NCI-H2029 treated with DMSO at 0.1 percent for 48 hours (cell line): ENCODE measurements around the gene BCO2.
"Not testable (repeated sequence)": the region's sequence is repeated elsewhere in the genome, so short reads cannot be mapped to it uniquely, and the experiment has no call there.

Experiments used
- DNase-seq: peaks from one replicate; lab custom pipeline; 2025; lab: John Stamatoyannopoulos, UW

The BCO2 gene

DNA sequence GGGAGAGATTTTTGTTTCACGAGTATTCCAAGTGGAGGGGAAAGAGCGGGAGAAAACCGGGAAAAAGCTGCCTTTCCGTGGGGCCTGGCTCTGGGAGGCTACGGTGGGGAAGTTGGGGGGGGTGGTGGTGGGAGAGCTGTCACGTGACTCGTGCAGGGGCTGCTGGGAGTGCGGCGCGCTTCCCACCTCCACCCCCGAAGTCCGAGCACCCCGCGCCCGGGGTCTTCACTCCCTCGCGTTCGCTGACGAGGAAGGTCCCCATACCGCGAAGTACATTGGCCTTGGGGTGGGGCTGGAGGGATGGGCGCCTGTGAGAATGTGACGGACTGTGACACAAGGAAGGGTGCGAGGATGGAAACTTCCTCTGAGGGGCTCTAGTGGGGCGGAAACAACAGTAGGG is 8.2 kb upstream of the BCO2 start, which contains the start of gene TEX12:
Gene TEX12 (plus strand): TSS at position 228 of the 400 bp plus-strand sequence. CDS start 1,897 bp downstream, outside the sequence.
- DNase-seq = no peak

DNA sequence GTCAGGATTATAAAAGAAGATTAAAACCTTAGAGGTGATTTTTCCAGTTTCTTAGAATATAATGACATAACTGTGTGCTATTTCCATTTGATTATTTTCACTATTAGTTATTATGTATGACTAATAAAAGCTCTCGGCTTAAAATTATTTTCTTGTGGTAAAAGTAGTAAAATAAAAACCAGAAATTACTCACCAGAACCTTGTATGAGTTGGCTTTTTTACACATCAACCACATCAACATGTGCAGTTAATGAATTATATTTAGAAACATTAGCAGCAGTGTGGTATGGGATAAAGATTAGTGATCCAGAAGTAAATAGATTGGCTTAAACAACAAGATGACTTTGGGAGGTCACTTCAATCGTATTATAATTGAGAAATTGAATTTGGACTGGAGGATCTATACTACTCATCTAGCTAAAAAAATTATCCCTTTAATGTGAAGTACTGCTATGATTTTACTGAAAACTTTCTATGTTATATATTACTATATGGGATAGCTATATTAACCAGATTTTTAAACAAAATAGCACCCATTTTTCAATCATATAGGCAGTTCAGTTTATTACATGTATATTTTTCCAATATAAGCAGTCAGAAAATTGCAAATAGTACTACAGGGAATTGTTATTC is 2.8 kb upstream of the BCO2 start:
- no peak for DNase-seq

GRCh38 chr11:112173152-112173551 is 2.2 kb upstream of the BCO2 start:
- DNase-seq = no peak

DNA sequence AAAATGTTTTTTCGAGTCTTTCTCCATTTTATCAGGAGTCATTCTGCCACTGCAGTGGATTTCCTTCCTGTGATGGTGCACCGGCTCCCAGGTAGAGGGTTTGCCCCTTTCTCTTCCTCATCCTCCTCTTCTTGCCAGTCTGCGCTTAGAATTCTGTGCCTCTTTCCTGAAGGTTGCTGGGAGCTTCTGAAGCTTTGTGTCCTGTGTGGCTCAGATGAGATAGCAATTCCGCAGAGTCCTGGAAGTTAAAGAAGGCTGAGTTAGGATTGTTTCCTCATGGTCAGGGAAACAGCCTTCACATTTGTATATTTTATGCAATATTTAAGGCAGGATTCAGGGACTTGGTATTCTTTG is 264 bp downstream of the BCO2 start:
- no peak for DNase-seq

DNA sequence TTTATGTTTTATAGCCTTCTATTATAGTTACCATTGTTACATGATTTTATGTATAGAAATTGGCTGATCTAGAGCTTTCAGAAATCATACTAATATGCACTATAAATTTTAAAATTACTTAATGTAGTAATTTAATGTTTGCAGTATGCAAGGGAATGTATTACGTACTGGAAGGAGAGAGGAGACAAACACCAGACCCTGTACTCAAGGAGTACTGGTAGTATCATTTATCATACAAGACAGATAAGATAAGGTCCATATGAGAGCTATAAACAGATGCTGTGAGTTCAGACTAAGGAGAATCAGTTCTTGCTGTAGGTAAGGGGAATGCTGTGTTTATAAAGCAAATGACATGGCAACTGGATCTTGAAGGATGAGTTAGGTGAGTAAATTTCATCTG is 765 bp downstream of the BCO2 start:
- DNase-seq = no peak

DNA sequence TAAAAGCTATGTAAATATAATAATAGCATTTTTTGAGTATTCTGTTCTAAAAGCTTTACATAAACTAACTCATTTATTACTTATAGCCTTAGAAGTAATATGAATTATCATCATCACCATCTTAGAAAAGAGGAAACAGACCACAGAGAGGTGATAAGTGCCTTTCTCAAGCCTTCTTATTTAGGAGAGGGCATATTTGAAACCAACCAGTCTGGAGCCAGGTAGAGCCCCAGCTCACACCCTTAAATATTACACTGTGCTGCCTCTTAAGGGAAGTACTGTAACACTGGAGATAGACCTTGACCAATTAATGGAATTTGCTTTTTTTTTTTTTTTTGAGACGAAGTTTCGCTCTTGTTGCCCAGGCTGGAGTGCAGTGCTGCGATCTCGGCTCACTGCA is 2.3 kb downstream of the BCO2 start:
- no peak for DNase-seq

- no peak for DNase-seq
Measured at GRCh38 chr11:112178428-112178827, 3.1 kb downstream of the BCO2 start.

GRCh38 chr11:112178936-112179335 is 3.6 kb downstream of the BCO2 start:
- no peak for DNase-seq

- DNase-seq = no peak
Measured at GRCh38 chr11:112179601-112180000, 4.3 kb downstream of the BCO2 start.

DNA sequence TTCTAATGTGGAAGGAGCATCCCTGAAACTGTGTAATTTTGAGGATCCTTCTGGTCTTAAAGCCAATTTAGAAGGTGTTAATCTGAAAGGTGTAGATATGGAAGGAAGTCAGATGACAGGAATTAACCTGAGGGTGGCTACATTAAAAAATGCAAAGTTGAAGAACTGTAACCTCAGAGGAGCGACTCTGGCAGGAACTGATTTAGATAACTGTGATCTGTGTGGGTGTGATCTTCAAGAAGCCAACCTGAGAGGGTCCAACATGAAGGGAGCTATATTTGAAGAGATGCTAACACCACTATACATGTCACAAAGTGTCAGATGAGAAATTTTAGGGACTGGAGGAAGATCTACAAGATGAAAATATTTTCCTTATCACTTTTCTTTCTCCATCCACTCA is 7.6 kb downstream of the BCO2 start:
- DNase-seq = no peak

- no peak for DNase-seq
Measured at GRCh38 chr11:112185883-112186282, 10.6 kb downstream of the BCO2 start.

DNA sequence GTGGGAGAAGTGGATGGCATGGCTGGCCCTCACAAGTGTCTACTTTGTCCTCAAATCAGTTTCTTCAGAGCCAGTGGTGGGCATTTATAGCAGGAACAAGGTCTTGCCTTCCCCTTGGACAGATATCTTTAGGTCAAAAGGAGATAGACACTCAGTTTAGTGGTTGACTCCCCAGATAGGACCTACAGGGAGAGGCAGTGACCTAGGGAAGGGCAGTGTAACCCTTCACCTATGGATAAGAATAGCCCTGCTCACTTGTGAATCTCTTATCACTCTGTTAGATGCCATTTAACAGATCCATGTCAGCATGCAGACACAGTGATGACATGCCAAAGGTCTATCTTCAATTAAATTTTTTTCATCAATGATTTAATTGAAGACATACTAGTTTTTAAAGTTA is 11.0 kb downstream of the BCO2 start:
- no peak for DNase-seq

DNA sequence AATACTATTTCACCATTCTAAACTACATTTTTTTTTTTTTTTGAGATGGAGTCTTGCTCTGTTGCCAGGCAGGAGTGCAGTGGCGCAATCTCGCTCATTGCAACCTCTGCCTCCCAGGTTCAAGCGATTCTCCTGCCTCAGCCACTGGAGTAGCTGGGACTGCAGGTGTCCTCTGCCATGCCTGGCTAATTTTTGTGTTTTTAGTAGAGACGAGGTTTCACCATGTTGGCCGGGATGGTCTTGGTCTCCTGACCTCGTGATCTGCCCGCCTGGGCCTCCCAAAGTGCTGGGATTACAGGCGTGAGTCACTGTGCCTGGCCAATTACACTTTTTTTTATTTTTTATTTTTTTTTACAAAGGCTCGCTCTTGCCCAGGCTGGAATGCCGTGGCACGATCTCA is 19.8 kb downstream of the BCO2 start:
- not testable (repeated sequence) for DNase-seq

DNA sequence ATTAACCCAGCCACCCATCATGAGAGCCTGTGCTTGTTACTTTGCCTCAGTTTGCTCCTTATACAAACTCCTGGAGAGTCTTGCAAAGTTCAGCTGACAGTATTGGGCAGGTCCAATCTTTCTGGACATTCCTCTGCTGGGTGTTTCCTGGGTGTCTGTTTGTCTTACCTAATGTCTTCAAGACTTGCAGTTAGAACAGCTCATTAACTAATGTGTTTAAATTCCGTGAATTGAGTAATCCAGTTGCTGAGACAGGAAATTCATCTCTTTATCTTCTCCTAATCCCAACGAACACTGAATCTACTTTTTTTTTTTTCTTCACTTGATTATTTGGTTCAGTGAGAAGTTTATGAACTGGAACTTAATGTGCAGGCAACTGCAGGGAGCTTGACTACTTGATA is 20.6 kb downstream of the BCO2 start:
- no peak for DNase-seq

GRCh38 chr11:112196519-112197087 is 21.3 kb downstream of the BCO2 start:
- DNase-seq = no peak

DNA sequence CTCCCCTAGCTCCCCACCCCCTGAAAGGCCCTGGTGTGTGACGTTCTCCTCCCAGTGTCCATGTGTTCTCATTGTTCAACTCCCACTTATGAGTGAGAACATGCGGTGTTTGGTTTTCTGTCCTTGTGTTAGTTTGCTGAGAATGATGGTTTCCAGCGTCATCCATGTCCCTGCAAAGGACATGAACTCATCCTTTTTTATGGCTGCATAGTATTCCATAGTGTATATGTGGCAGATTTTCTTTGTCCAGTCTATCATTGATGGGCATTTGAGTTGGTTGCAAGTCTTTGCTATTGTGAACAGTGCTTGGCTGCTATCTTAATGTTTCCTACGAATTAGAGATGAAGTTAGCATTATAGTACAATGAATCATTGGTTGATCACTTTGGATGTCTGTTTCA is 23.8 kb downstream of the BCO2 start:
- DNase-seq = not testable (repeated sequence)

DNA sequence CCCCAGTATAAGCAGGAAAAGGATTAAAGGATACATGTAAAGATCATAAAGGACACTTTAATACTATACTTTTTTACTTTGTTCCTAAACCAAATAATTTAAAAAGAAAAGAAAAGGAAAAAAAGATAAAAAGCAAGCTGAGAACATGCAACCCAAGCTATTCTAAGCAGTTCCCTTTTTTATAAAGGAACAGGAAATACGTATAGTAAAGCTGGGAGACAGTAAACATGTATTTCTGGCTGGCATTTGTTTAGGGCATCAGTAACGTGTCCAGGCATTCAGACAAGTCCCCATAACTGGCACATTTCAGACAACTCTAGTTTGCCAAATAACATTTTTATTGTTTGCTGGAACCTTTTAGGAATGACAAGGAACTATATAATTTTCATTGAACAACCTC is 24.9 kb downstream of the BCO2 start:
- no peak for DNase-seq

GRCh38 chr11:112206071-112206470 is 30.8 kb downstream of the BCO2 start:
- DNase-seq = no peak

DNA sequence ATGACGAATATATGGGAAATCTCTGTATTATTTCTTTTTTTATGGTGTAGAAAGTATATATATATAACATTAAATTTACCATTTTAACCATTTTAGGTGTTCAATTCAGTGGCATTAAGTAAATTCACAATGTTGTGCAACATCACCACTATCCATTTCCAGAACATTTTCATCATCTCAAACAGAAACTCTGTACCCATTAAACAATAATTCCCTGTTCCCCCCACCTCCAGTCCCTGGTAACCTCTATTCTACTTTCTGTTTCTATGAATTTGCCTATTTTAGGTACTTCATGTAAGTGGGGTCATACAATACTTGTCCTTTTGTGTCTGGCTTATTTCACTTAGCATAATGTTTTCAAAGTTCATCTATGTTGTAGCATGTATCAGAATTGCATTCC is 35.6 kb downstream of the BCO2 start:
- no peak for DNase-seq

GRCh38 chr11:112211536-112211935 is 36.2 kb downstream of the BCO2 start:
- no peak for DNase-seq

DNA sequence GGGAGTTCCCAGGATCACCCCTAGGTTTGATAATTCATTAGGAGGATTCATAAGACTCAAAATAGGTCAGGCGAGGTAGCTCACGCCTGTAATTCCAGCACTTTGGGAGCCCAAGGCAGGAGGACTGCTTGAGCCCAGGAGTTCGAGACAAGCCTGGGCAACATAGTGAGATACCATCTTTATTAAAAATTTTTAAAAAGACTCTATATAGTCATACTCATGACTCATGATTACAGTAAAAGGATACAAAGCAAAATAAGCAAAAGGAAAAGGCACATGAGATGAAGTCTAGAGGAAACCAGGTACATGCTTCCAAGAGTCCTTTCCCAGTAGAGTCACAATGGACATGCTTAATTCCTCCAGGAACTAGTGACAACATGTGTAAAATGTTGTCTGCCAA is 37.0 kb downstream of the BCO2 start:
- no peak for DNase-seq

- no peak for DNase-seq
Measured at GRCh38 chr11:112212710-112213109, 37.4 kb downstream of the BCO2 start.

DNA sequence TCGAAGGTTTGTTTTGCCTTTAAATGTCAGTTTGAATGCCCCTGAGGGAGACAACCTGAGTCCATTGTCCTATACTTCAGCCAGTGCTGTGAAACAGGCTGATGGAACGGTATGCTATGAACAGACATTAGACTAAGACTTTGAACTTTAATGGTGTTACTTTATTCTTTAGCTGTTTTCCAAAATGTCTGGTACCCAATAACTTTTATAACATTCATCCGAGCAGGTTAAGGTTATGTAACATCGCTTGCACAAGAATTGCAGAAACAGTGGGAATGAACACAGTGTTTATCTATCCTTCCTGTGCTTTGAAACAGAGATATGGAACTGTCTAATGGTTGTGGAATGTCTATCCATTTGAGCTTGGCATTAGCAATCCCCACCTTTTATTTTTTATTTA is 38.4 kb downstream of the BCO2 start:
- DNase-seq = no peak

DNA sequence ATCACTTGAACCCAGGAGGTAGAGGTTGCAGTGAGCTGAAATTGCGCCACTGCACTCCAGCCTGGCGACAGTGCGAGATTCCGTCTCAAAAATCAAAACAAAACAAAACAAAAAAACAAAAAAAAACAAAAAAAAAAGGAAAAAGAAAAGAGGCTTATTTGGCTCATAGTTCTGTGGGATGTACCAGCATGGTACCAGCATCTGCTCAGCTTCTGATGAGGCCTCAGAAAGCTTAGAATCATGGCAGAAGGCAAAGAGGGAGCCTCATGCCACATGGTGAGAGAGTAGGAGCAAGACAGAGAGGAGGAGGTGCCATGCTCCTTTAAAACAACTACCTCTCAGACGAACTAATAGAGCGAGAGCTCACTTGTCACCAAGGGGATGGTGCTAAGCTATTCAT is 40.3 kb downstream of the BCO2 start:
- DNase-seq = no peak
